B cell (primary cell): ENCODE data around the gene ZNF821. TPM values are rescaled to one million over a fixed set of nuclear protein-coding genes. Genes with fewer than 3 reads are reported as not detected.

Experiments
- ATAC-seq: fragments of 200-7000 bp; cut with Tn5 transposase; one replicate; pipeline ENCODE4 v1.10.0; 2021; ENCODE audit warnings: low read depth, mild to moderate bottlenecking, moderate number of reproducible peaks, moderate library complexity
- CTCF ChIA-PET: fragments of 350-600 bp; sonication (Branson Sonifier 250); formaldehyde crosslinking; loops from one replicate; lab custom pipeline; 2021; ENCODE audit warnings: antibody characterized with exemption, inconsistent platforms; lab: Charles Lee
- POLR2A ChIA-PET: fragments of 350-600 bp; sonication (Branson Sonifier 250); formaldehyde crosslinking; loops from one replicate; lab custom pipeline; 2021; ENCODE audit warnings: antibody characterized with exemption; lab: Charles Lee
- DNase-seq: peaks from one replicate; pipeline ENCODE4 v3.0.0; 2013
- H2AFZ ChIP-seq: 2 replicates; pipeline ENCODE4 v1.6.1; 2012; ENCODE audit warnings: mild to moderate bottlenecking, low read depth, low read length; ENCODE audit not compliant: insufficient read depth, poor library complexity, severe bottlenecking
- H3K27ac ChIP-seq, 2 donors: 1 replicate in 1 of 2; 2 replicates in 1 of 2; pipeline ENCODE4 v1.5.1; 2012 to 2013; ENCODE audit warnings: low read length in 2 of 2, mild to moderate bottlenecking in 2 of 2, moderate library complexity in 1 of 2
- H3K27me3 ChIP-seq, 4 experiments: fragments of 200-600 bp in 1 of 4; sonication (generic) in 1 of 4; replicated peaks in 1 of 4; 1 replicate in 2 of 4; 2 replicates in 2 of 4; pipeline versions ENCODE4 v1.6.1 to v1.7.0; 2013 to 2016; ENCODE audit warnings: low read length in 3 of 4, mild to moderate bottlenecking in 2 of 4, mixed read lengths in 1 of 4, moderate library complexity in 1 of 4; ENCODE audit not compliant: insufficient read depth in 4 of 4, control insufficient read depth in 3 of 4; ENCODE audit errors: control extremely low read depth in 1 of 4
- H3K36me3 ChIP-seq, 2 experiments: replicated peaks in 1 of 2; 1 replicate in 1 of 2; 2 replicates in 1 of 2; pipeline versions ENCODE4 v1.6.1 to v1.7.1; 2013; ENCODE audit warnings: low read length in 1 of 2; ENCODE audit not compliant: insufficient read depth in 2 of 2, control insufficient read depth in 1 of 2; ENCODE audit errors: control extremely low read depth in 1 of 2, extremely low read depth in 1 of 2
- H3K4me1 ChIP-seq, 2 donors: fragments of 200-600 bp in 1 of 2; sonication (generic) in 1 of 2; 1 replicate in 1 of 2; 2 replicates in 1 of 2; pipeline versions ENCODE4 v1.5.1 to v1.6.1; 2013 to 2017; ENCODE audit warnings: low read length in 2 of 2; ENCODE audit not compliant: control insufficient read depth in 2 of 2, insufficient read depth in 2 of 2
- H3K4me2 ChIP-seq: replicated peaks from 2 replicates; pipeline ENCODE3; 2012; ENCODE audit warnings: mild to moderate bottlenecking, low read depth, low read length; ENCODE audit not compliant: poor library complexity, severe bottlenecking
- H3K4me3 ChIP-seq, 5 experiments: fragments of 200-600 bp in 1 of 5; sonication (generic) in 1 of 5; 1 replicate in 3 of 5; 2 replicates in 2 of 5; pipeline versions ENCODE4 v1.5.1 to v1.7.0; 2011 to 2016; ENCODE audit warnings: low read length in 4 of 5, mild to moderate bottlenecking in 4 of 5, low read depth in 2 of 5, control low read depth in 1 of 5, moderate library complexity in 1 of 5; ENCODE audit not compliant: insufficient read depth in 1 of 5; ENCODE audit errors: control extremely low read depth in 1 of 5, extremely low read depth in 1 of 5
- H3K79me2 ChIP-seq: fragments of 200-600 bp; sonication (generic); one replicate; pipeline ENCODE4 v1.6.0; 2016; ENCODE audit warnings: low read length; ENCODE audit not compliant: control insufficient read depth, insufficient read depth
- H3K9ac ChIP-seq: fragments of 200-600 bp; sonication (generic); 2 replicates; pipeline ENCODE4 v1.6.1; 2017; ENCODE audit warnings: mild to moderate bottlenecking, low read length, moderate library complexity
- H3K9me3 ChIP-seq, 3 donors: one replicate each; pipeline versions ENCODE4 v1.6.1 to v1.7.1; 2013; ENCODE audit warnings: low read length in 2 of 3; ENCODE audit not compliant: control insufficient read depth in 2 of 3, insufficient read depth in 1 of 3; ENCODE audit errors: control extremely low read depth in 1 of 3
- H4K20me1 ChIP-seq: 2 replicates; pipeline ENCODE4 v1.6.0; 2012; ENCODE audit warnings: mild to moderate bottlenecking, low read length; ENCODE audit not compliant: insufficient read depth, control insufficient read depth, poor library complexity, severe bottlenecking
- H3K27ac Mint-ChIP-seq: one replicate; pipeline ENCODE4 v1.8.0; 2021; ENCODE audit warnings: mixed read lengths
- H3K27me3 Mint-ChIP-seq: one replicate; pipeline ENCODE4 v1.8.0; 2021; ENCODE audit warnings: mixed read lengths
- H3K4me1 Mint-ChIP-seq: one replicate; pipeline ENCODE4 v1.8.0; 2021; ENCODE audit warnings: mixed read lengths
- H3K4me3 Mint-ChIP-seq: one replicate; pipeline ENCODE4 v1.8.0; 2021; ENCODE audit warnings: mixed read lengths
- H3K9me3 Mint-ChIP-seq: one replicate; pipeline ENCODE4 v1.8.0; 2022; ENCODE audit warnings: mixed read lengths; ENCODE audit not compliant: insufficient read depth
- EZH2 ChIP-seq: IDR thresholded peaks from 2 replicates; pipeline ENCODE4 v1.6.1; 2012; ENCODE audit warnings: borderline replicate concordance, low read depth, mild to moderate bottlenecking, moderate library complexity, low read length; ENCODE audit not compliant: insufficient read depth, poor library complexity, severe bottlenecking
- WGBS: methylation state at CpG from one replicate; pipeline ENCODE4 v1.1.5; 2013; ENCODE audit warnings: missing lambda C conversion rate; ENCODE audit not compliant: insufficient coverage; 5-methylcytosine and 5-hydroxymethylcytosine counted together
- intact Hi-C: fragments of 100-400 bp; cut with micrococcal nuclease; formaldehyde crosslinking; loops from one replicate; pipeline ENCODE4 v1.10.0; 2022
- polyA plus RNA-seq: library from polyadenylated mRNA; depleted of rRNA; stranded (reverse); fragments of >200 nt; gene quantifications from 2 replicates; pipeline ENCODE4 v1.2.3, GENCODE V29; 2012
- total RNA-seq, 2 donors: library from RNA; stranded (reverse); fragments of 120-200 nt in 1 of 2; gene quantifications; 1 replicate in 1 of 2; 2 replicates in 1 of 2; pipeline versions ENCODE4 v1.2.3 to v1.2.4, GENCODE V29; 2013 to 2022
- TF ChIP-seq, protein P1 (sequence below): fragments of 200-600 bp; IDR thresholded peaks from one replicate; pipeline ENCODE4 v1.8.0; 2022; ENCODE audit warnings: antibody characterized with exemption, mild to moderate bottlenecking

ZNF821 gene
- total and polyA plus RNA-seq, 2 donors (not counting 1 experiment from before 2014, with no cell fraction given): 35.6 to 35.8 TPM

DNA sequence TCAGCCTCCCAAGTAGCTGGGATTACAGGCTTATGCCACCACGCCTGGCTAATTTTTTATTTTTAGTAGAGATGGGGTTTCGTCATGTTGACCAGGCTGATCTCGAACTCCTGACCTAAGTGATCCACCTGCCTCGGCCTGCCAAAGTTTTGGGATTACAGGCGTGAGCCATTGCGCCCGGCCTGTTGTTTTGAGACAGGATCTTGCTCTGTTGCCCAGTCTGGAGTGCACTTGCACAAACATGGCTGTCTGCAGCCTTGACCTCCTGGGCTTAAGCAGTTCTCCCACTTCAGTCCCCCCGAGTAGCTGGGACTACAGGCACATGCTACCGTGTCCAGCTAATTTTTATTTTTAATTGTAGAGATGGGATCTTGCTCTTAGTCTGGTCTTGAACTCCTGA is 20.3 kb upstream of the ZNF821 start:
- no peak overlapping the region for H3K4me2 ChIP-seq
- TF ChIP-seq, protein P1, sequence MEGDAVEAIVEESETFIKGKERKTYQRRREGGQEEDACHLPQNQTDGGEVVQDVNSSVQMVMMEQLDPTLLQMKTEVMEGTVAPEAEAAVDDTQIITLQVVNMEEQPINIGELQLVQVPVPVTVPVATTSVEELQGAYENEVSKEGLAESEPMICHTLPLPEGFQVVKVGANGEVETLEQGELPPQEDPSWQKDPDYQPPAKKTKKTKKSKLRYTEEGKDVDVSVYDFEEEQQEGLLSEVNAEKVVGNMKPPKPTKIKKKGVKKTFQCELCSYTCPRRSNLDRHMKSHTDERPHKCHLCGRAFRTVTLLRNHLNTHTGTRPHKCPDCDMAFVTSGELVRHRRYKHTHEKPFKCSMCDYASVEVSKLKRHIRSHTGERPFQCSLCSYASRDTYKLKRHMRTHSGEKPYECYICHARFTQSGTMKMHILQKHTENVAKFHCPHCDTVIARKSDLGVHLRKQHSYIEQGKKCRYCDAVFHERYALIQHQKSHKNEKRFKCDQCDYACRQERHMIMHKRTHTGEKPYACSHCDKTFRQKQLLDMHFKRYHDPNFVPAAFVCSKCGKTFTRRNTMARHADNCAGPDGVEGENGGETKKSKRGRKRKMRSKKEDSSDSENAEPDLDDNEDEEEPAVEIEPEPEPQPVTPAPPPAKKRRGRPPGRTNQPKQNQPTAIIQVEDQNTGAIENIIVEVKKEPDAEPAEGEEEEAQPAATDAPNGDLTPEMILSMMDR: no peak
- no peak for TF ChIP-seq EZH2
- Mint-ChIP-seq H3K4me3 (no peak overlapping the region), H3K27me3 (no peaks in the 10 kb centered on the region), H3K27ac (no peak overlapping the region), H3K4me1 (peaks cover 61% of the 10 kb centered on the region), H3K9me3 (no peaks in the 10 kb centered on the region)
- intact Hi-C loops: no loop called here
- peaks cover 98% of the 10 kb centered on the region for H3K79me2 ChIP-seq
- DNase-seq: no peak
- peaks cover 28 to 36% of the 10 kb centered on the region in 2 donors for H3K4me1 ChIP-seq
- H3K9me3 ChIP-seq: peaks cover 0 to 9% (median 5%) of the 10 kb centered on the region in 3 donors
- H2AFZ ChIP-seq: no peak overlapping the region
- ATAC-seq: no peak
- peak overlapping the region in 1 of 2 donors; percentile 29 for H3K27ac ChIP-seq
- peaks cover 88% of the 10 kb centered on the region for H4K20me1 ChIP-seq
- CTCF ChIA-PET: interaction anchor here (0.6 kb wide), 1 partner anchor 22 kb away, joined by 3 read pairs; no protein-coding TSS in a partner anchor
- H3K36me3 ChIP-seq: peaks cover 0 to 16% of the 10 kb centered on the region in 2 experiments
- H3K27me3 ChIP-seq: no peaks in the 10 kb centered on the region
- H3K9ac ChIP-seq: no peak overlapping the region
- no peak overlapping the region for H3K4me3 ChIP-seq
- POLR2A ChIA-PET: no interaction called here
- 95% methylated on average over 7 of the region's 9 CpGs for WGBS

DNA sequence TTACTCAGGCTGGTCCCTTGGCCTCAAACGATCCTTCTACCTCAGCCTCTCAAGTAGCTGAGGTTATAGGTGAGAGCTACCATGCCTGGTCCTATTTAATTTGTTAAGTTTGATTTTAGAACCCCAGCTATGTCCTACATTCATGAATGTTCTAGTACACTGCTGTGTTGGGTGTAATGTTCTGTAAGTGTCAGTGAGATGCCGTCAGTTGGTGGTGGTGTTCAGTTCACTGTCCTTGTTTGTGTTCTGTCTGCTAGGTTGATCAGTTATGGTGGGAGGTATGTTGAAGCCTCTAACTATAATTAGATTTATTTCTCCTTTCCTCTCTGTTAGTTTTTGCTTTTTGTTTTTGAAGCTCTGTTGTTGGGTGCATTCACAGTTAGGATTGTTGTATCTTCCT is 19.6 kb upstream of the ZNF821 start:
- Histone ChIP-seq H3K4me1 (peaks cover 25 to 31% of the 10 kb centered on the region in 2 donors), H3K4me2 (peak overlapping the region; percentile 38), H3K4me3 (no peak overlapping the region), H4K20me1 (peaks cover 85% of the 10 kb centered on the region), H3K27ac (peak overlapping the region in 1 of 2 donors; percentile 29), H2AFZ (no peak overlapping the region), H3K27me3 (no peaks in the 10 kb centered on the region), H3K79me2 (peaks cover 98% of the 10 kb centered on the region), H3K36me3 (peaks cover 0 to 11% of the 10 kb centered on the region in 2 experiments), H3K9me3 (peaks cover 0 to 9% (median 5%) of the 10 kb centered on the region in 3 donors), H3K9ac (no peak overlapping the region)
- no peaks in the 10 kb centered on the region for H3K27me3 Mint-ChIP-seq
- H3K4me1 Mint-ChIP-seq: peaks cover 59% of the 10 kb centered on the region
- ChIA-PET POLR2A (no interaction called here), CTCF (interaction anchor here (0.6 to 1.9 kb wide), 3 partner anchors 20 to 115 kb away, joined by 3 to 4 read pairs (median 3); partner anchors contain the start of gene ZNF821)
- no peak for DNase-seq
- peak overlapping the region; percentile 34 for H3K27ac Mint-ChIP-seq
- H3K4me3 Mint-ChIP-seq: peak overlapping the region; percentile 18
- no peaks in the 10 kb centered on the region for H3K9me3 Mint-ChIP-seq
- intact Hi-C loops: no loop called here
- no peak for TF ChIP-seq EZH2
- TF ChIP-seq, protein P1: no peak
- no CpG with 5 or more reads among the region's 2 CpGs for whole genome bisulfite sequencing
- ATAC-seq: no peak
